ENCODE results near the gene TBL3.
A peak's percentile ranks its signal among the peaks of the same experiment; 100 is the strongest.

Gene TBL3

GRCh38 chr16:2023092-2024031 lies 51.5 kb downstream of the TBL3 start:
- peak; percentile 97 for DNase-seq

- no peak for DNase-seq
These were observed 52.2 kb downstream of the TBL3 start for GRCh38 chr16:2024032-2024420.

GRCh38 chr16:2025251-2025650 lies 53.4 kb downstream of the TBL3 start:
- DNase-seq, result no peak

- no peak for DNase-seq
These were observed 54.1 kb downstream of the TBL3 start for GRCh38 chr16:2025878-2026460.

- peak; percentile 91 for DNase-seq
These were observed 54.7 kb downstream of the TBL3 start, which contains the start of gene NHERF2 for GRCh38 chr16:2026461-2027023. Gene NHERF2 (plus strand): TSS chr16:2026902. CDS start chr16:2027006, 104 bp downstream.

GRCh38 chr16:2027024-2028010 lies 55.5 kb downstream of the TBL3 start:
- DNase-seq, result no peak

- no peak for DNase-seq
These were observed 56.3 kb downstream of the TBL3 start for GRCh38 chr16:2028146-2028545.

GRCh38 chr16:2028620-2029220 lies 56.9 kb downstream of the TBL3 start:
- DNase-seq, result no peak

GRCh38 chr16:2029350-2029749 lies 57.5 kb downstream of the TBL3 start:
- no peak for DNase-seq

- DNase-seq, result no peak
These were observed 58.2 kb downstream of the TBL3 start for GRCh38 chr16:2030036-2030435.

GRCh38 chr16:2031081-2031577 lies 59.3 kb downstream of the TBL3 start:
- DNase-seq, result no peak

Measured in 8988T (cell line).